Measurements from ENCODE around the gene ALDH4A1. TPM values are rescaled to one million over a fixed set of nuclear protein-coding genes. Genes with fewer than 3 reads are reported as not detected.

ALDH4A1 gene
- total RNA-seq, 1 experiment from 2014 or later = 26.1 TPM

DNA sequence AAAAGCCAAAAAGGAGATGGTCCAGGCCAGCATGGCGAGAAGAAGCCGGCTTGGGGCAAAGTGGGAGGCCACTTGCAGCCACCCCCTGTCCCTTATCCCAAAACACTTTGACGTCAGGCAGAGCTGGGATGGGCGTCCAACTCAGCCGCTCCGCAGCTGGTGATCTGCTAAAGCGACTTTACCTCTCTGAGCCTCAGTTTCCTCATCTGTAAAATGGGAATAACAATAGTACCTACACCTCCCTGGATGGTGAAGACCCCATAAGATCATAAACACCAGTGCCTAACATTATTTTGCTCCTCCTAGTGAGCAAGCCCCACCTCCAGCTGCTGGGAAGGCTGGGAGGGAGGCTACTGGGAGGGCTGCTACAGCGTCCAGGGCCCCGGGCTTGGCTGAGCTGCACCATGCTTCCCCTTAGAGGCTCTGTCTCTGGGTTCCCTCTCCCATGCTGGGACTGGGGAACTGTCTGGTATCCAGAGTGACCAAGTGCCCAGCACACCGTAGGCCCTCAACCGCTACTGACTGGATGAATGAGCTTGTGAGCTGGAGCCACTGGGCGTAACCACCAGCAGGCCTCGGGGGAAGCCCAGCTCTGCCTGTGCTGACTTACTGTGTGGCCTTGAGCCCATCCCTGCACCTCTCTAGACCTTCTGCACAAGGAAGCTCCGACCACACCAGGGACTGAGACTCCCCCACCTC, 35.8 kb upstream of the ALDH4A1 start:
- Histone ChIP-seq H2BK12ac (ENCODE audit: insufficient read length, low read depth, low read length) (no peak overlapping the region), H2BK120ac (ENCODE audit: low read depth, low read length, poor library complexity, severe bottlenecking) (no peak overlapping the region), H2BK5ac (ENCODE audit: insufficient read length, low read length) (no peak overlapping the region), H4K91ac (ENCODE audit: insufficient read length, low read depth, low read length) (no peak overlapping the region), H2BK15ac (ENCODE audit: low read depth, low read length) (no peak overlapping the region), H4K8ac (replicated peaks; ENCODE audit: insufficient read length, low read depth, low read length) (no peak overlapping the region), H3K23ac (ENCODE audit: insufficient read length, low read depth, low read length) (no peak overlapping the region), H3K4me1 (ENCODE audit: insufficient read depth, low read length) (peaks cover 3% of the 10 kb centered on the region; the same call in 1 of the 2 replicates), H3K56ac (ENCODE audit: insufficient read length, low read depth, low read length) (no peak overlapping the region), H3K79me2 (ENCODE audit: insufficient read depth, low read length) (no peaks in the 10 kb centered on the region), H3T11ph (ENCODE audit: low read length) (no peak overlapping the region), H2AK5ac (ENCODE audit: insufficient read length, low read length) (no peak overlapping the region), H3K27ac (ENCODE audit: insufficient read length, low read depth, low read length) (no peak overlapping the region), H3K9ac (ENCODE audit: extremely low read depth, insufficient read length, low read length) (no peak overlapping the region), H3K4ac (ENCODE audit: low read depth, low read length) (no peak overlapping the region), H3K9me3 (ENCODE audit: control insufficient read depth, low read depth, low read length) (no peaks in the 10 kb centered on the region), H2AFZ (ENCODE audit: low read length) (no peak overlapping the region), H3K79me1 (ENCODE audit: insufficient read depth, low read depth, low read length, poor library complexity, severe bottlenecking) (no peaks in the 10 kb centered on the region), H3K14ac (ENCODE audit: insufficient read depth, low read length) (no peak overlapping the region), H2BK20ac (ENCODE audit: low read depth, low read length, poor library complexity, severe bottlenecking) (no peak overlapping the region), H4K5ac (ENCODE audit: insufficient read length, low read depth, low read length) (no peak overlapping the region), H3K23me2 (ENCODE audit: insufficient read length, low read depth, low read length, poor library complexity, severe bottlenecking) (no peaks in the 10 kb centered on the region), H3K18ac (ENCODE audit: insufficient read length, low read depth, low read length) (no peak overlapping the region), H3K27me3 (ENCODE audit: insufficient read depth, low read length) (no peaks in the 10 kb centered on the region), H3K4me2 (ENCODE audit: insufficient read depth, insufficient read length, low read length) (no peak overlapping the region), H4K20me1 (ENCODE audit: control insufficient read depth, insufficient read depth, insufficient read length) (no peaks in the 10 kb centered on the region)
- Mint-ChIP-seq H3K36me3 (ENCODE audit: insufficient read depth in 1 of 3, low read depth in 3 of 3) (no peaks in the 10 kb centered on the region), H3K27ac (no peak overlapping the region), H3K9me3 (no peaks in the 10 kb centered on the region; a peak in 2 of 5 replicates), H3K4me3 (no peak overlapping the region), H3K27me3 (ENCODE audit: low read depth) (no peaks in the 10 kb centered on the region; the same call in 1 of the 2 replicates), H3K4me1 (peaks cover 51 to 62% of the 10 kb centered on the region in 2 experiments)
- TF ChIP-seq, protein P1, sequence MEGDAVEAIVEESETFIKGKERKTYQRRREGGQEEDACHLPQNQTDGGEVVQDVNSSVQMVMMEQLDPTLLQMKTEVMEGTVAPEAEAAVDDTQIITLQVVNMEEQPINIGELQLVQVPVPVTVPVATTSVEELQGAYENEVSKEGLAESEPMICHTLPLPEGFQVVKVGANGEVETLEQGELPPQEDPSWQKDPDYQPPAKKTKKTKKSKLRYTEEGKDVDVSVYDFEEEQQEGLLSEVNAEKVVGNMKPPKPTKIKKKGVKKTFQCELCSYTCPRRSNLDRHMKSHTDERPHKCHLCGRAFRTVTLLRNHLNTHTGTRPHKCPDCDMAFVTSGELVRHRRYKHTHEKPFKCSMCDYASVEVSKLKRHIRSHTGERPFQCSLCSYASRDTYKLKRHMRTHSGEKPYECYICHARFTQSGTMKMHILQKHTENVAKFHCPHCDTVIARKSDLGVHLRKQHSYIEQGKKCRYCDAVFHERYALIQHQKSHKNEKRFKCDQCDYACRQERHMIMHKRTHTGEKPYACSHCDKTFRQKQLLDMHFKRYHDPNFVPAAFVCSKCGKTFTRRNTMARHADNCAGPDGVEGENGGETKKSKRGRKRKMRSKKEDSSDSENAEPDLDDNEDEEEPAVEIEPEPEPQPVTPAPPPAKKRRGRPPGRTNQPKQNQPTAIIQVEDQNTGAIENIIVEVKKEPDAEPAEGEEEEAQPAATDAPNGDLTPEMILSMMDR (conservative IDR thresholded peaks at IDR 0.05) = no peak
- no peak for DNase-seq
- WGBS (ENCODE audit: extremely low coverage, insufficient read length, low lambda C conversion rate) = no CpG with 5 or more reads among the region's 14 CpGs
